Activated T-cell treated with anti-CD3 and anti-CD28 coated beads, Interleukin-2, amount 50 U/mL, for 48 hours (primary cell): ENCODE measurements around the gene ACOX1.

Source experiments
- DNase-seq, 2 experiments: peaks; one replicate each; pipeline ENCODE4 v3.0.0-alpha.2; 2020

Gene ACOX1

DNA sequence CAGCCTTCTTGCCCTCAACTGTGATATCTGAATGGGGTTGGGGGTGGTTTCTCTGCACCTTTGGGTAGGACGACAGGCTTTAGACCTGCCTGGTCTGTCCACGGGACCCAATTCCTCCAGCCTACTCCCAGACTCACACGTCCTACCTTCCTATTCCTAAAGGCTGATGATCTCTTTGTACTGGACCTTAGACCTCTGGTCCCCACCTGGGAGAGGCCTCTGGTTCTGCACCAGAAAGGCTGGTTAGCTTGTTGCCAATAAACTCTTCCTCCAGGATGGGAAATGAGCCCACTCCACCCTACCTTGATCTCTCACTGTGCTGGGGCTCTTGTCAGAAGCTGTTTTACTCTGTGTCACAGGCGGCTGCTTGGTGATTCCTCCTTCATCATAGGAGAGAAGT lies 52.5 kb downstream of the ACOX1 start:
- no peak for DNase-seq

DNA sequence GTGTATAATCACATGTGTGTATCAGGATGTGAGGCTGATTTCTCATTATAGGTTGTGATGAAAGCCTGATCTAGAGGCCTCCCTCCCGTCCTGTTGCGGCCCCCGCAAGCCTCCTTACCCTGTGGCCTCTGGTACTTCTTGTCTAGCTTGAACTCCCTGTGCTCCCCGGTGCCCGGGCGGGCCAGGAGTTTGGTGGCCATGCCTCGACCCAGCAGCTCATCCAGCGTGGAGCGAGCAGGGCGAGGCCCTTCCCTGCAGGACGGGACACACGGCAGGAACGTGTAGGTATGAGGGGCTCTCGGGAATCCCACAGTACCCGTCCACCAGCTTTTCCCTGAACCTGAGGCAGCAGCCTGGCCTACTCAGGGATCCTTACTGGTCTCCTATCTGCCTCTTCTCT lies 53.1 kb downstream of the ACOX1 start:
- no peak for DNase-seq

DNA sequence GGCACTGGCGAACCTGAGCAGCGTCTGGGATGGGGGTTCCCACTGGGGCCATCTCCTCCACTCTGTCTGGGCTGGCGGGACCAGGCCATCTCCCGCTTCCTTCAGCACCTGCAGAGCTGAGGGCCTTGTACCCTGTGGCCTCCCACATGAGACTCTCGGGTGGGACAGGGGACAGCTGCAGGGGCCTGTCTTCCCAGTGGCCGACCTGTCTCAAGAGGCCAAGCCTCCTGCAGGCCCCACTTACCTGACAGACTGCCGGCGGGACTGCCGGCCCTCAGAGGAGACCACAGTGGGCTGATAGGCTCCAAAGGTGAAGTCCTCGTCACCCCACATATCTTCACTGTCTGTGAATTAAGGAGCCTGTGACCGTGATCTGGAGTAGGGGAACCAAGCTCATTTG lies 53.9 kb downstream of the ACOX1 start:
- no peak for DNase-seq

DNA sequence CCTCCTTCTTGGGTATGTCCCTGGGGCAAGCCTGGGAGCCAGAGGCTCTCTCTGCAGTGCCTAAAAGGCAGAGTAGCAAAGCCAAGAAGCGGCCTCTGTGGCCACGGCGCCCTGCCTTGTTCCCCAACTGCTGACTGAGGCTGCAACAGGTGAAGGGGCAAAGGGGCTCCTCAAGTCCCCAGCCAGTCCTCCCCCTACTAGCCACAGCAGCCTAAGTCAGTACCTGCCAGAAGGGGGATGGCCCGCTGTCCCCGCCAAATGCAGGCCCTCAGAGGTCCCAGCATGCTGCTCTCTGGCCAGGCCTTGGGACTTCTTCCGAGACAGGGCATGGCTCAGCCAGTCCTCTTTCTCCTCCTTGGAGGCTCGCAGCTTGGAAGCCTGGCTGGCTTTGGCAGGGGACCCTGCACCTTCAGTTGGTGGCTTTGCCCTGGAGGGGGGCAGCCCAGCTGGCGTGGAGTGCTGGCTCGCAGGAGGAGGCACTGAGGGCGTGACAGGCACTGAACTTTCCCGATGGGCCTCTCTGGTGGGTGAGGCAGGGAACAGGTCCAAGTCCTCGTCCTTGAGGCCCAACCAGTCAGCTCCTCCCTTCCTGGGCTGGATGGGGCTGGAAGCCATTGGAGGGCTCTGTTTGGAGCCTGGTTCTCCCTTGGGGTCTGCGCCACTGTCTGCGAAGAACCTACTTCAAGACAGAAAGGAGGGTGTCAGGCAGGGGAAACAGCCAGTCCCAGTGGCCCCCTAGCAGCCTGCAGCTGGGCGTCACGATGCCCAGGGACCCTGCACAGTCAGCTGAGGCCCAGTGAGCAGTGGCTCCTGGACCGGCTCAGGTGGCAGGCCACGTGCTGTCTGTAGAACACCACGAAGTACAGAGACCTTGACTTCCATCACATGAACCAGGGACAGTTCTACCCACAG lies 55.7 kb downstream of the ACOX1 start:
- DNase-seq, result no peak

DNA sequence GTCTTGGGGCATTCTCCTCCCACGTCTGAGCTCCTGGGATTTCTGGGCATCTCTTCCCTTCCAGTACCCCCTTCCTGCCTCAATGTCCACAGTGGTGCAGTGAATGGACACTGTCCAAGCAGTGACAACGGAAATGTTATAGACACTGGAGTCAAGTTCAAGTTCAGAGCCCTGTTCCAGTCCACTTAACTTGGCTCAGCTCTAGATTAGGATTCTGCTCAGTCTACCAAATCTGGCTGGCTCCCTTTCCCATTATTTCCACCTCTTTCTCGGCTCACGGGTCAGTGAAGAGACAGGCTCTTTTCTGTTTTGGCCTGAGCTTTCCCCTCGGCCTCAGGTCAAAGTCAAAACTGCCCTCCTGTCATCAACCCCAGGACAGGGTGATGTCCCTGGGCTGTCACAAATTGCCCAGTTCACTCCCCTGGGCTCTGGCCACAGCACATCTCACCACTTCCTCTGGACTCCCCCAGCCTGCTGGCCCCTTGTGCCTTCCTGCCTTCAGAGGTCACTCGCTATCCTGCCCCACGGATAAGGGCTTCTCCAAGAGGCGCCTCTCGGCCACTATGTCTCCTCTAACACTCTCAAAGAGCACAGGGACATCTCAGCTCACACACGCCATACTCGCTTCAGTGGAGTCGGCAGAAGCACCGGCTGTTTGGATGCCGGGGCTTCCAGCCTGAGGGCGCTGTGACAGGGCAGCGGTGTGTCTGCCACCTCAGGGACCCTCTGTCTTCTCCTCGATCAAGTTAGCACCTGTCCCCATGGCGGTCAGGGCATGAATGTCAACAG lies 56.6 kb downstream of the ACOX1 start:
- DNase-seq, result no peak

GRCh38 chr17:75921596-75921995 lies 57.4 kb downstream of the ACOX1 start:
- DNase-seq, result no peak

DNA sequence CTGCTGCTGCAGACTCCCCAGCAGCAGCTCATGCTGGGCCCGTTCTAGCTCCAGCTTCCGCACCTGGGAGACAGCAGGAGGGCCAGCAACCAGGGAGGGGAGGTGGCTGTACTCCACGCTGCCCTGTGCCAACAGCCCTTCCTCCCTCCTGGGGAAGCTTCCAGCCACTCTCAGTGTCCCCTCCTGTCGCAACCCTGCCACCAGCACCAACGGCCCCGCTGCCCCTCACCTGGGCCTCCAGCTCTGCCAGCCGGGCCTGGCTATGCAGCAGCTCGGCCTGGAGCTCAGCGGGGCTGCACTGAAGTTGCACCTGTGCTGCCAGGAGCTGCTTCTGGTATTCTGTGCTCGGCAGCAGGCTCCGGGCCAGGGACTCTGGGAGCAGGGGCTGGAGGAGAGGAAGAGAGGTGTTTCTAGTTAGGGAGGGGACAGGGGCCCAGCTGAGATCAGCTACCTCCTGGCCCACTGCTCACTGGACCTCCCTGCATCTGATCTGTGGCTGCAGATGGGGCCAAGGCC lies 58.9 kb downstream of the ACOX1 start:
- no peak for DNase-seq

GRCh38 chr17:75919611-75920010 lies 59.4 kb downstream of the ACOX1 start:
- no peak for DNase-seq

GRCh38 chr17:75917917-75918445 lies 61.0 kb downstream of the ACOX1 start:
- DNase-seq, result no peak

DNA sequence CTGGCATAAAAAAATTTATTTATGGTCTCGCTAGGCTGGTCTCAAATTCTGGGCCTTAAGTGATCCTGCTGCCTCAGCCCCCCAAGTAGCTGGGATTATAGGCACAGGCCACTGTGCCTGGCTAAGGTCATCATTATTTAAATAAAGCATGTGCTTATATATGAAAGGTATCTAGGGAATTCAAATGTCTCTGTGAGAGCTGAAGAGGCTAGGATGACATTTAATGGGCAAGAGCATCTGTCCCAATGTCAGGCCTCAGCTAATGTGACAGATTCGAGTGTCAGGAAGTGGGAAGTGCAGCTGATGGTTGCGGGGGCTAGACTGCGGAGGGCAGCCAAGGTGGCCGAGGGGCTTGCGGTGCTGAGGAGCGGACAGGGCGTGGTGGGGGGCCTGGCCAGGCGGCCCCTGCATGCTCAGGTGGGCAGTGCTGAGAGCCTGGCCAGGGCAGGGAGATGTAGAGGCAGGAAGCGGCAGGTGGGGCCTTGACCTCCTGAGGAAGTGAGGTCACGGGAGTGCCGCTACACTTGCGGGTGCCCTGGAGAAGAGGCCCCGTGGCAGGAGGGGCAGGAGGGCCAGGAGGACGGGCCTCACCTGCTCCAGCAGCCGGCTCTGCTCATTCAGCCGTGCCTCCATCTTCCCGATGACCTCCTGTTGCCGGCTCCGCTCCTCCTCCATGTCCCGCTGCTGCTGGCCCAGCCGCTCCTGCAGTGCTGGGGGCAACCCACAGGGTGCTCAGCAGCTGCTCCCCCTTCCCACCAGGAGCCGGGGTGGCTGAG lies 61.6 kb downstream of the ACOX1 start:
- no peak for DNase-seq

DNA sequence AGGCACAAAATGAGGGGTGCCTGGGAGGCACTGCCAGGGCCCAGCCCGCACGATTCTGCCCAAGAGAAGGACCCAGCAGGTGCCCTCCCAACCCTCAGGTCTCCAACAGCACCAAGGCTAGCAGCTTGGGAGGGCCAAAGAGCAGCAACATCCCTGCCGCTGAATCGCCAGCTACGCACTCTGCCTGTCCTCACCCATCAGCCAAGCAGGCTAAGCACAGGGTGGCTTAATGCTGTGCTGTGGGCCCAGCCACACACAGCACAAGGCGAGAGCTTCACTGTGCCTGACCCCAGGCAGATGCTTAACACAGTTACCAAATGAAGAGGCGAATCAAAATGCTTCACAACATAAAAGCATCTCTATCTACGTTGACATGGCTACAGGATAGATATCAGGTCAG lies 63.7 kb downstream of the ACOX1 start:
- no peak for DNase-seq

- DNase-seq, result no peak
Measured at GRCh38 chr17:75914643-75915267, 64.2 kb downstream of the ACOX1 start.

GRCh38 chr17:75913537-75914210 lies 65.3 kb downstream of the ACOX1 start:
- no peak for DNase-seq

DNA sequence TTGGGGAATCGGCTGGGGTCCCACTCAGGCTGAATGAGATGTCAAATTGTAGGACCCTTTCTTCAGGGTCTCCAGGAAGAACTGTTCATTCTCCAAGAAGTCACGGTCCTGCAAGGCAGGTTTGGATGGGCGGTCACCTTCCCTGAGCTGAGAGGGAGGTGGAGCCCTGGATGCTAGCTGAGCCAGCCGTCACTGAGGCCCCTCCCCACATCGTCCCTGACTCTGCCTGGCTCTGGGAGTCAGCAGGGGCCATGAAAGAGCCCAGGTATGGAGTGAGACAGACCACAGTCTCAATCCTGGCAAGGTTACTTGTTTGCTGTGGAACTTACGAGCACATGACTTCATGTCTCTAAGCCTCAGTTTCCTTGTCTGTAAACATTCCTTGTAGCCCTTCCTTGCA lies 68.3 kb downstream of the ACOX1 start:
- no peak for DNase-seq

DNA sequence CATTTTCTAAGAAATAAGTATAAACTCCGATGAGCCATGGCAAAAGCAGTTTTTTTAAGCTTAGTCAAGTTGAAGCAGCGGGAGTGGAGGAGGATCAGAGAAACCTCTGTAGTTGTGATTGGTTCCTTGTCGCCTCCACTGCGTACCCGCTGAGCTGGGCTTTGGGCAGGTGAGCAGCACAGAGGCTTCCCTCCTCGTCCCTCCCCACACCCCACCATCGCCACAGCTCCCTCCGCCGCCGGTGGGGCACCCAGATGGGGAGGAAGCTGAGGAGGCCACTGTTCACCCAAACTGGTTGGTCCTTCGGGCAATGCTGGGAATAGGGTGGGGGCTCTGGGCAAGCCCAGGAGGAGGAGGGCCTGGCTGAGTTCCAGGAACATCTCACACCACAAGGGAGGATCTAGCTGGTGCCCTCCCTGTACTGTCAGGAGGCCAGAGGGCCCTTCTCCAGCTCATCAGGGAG lies 69.1 kb downstream of the ACOX1 start:
- no peak for DNase-seq

DNA sequence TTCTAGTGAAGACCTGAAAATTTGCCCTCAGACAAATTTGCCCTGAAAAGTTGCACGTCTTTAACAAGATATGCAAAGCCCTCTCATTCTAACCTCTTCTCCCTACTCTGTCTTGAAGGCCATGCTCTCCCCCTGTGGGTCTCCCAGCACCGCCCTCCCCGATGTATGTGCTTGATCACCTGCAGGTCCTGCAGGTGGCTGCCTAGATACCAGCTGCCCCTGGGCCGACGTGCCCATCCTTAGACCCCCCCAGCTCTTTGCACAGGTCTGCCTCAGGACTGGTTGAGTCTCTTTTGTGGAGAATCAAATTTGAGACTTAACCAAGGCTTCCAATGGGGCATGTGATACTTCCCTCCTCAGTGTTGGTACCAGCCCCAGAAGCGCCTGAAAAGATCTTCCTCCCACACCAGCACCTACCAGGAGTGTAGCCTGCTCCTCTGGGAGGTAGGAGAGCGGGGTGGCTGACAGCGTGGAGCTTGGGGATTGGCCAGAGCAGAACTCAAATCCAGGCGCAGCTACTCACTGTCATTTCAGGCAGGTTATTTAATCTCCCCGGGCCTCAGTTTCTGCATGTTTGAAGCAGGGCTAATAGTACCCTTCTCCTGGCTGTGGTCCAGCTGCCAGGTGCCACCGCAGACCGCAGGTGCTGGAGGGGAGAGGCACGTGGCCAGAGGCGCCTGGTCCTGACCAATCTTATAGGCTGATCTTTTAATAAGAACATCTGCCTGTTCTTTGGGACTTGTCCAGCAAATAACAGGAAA lies 69.7 kb downstream of the ACOX1 start:
- no peak for DNase-seq

GRCh38 chr17:75908201-75908600 lies 70.8 kb downstream of the ACOX1 start:
- no peak for DNase-seq

GRCh38 chr17:75906143-75906884 lies 72.7 kb downstream of the ACOX1 start:
- no peak for DNase-seq

- DNase-seq, result peak; percentile 96 to 99
Measured at GRCh38 chr17:75904749-75905521, 74.0 kb downstream of the ACOX1 start, which contains the start of gene MRPL38. TSS of gene MRPL38 (minus strand) at chr17:75904884. CDS start at chr17:75904875, 9 bp downstream.
